ENCODE results near the gene RASL10B.

- TF ChIP-seq, protein P1, sequence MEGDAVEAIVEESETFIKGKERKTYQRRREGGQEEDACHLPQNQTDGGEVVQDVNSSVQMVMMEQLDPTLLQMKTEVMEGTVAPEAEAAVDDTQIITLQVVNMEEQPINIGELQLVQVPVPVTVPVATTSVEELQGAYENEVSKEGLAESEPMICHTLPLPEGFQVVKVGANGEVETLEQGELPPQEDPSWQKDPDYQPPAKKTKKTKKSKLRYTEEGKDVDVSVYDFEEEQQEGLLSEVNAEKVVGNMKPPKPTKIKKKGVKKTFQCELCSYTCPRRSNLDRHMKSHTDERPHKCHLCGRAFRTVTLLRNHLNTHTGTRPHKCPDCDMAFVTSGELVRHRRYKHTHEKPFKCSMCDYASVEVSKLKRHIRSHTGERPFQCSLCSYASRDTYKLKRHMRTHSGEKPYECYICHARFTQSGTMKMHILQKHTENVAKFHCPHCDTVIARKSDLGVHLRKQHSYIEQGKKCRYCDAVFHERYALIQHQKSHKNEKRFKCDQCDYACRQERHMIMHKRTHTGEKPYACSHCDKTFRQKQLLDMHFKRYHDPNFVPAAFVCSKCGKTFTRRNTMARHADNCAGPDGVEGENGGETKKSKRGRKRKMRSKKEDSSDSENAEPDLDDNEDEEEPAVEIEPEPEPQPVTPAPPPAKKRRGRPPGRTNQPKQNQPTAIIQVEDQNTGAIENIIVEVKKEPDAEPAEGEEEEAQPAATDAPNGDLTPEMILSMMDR (IDR thresholded peaks at IDR 0.05): no peak
- no peak for TF ChIP-seq POLR2A (IDR thresholded peaks at IDR 0.05)
These were observed 17.0 kb downstream of the RASL10B start for GRCh38 chr17:35748341-35748841.
